Muscle of leg (tissue), 11 donors: ENCODE results near the gene AMMECR1L. TPM values are rescaled to one million over a fixed set of nuclear protein-coding genes. Genes with fewer than 3 reads are reported as not detected.

Source experiments
- DNase-seq: peaks from one replicate; pipeline ENCODE4 v3.0.0; 2013
- H3K27ac ChIP-seq: one replicate; pipeline ENCODE4 v1.5.1; 2013; ENCODE audit warnings: mild to moderate bottlenecking, low read length, control low read depth
- H3K27me3 ChIP-seq: one replicate; pipeline ENCODE4 v1.6.1; 2013; ENCODE audit warnings: low read length; ENCODE audit not compliant: control insufficient read depth, insufficient read depth
- H3K36me3 ChIP-seq: one replicate; pipeline ENCODE4 v1.6.1; 2013; ENCODE audit warnings: low read length; ENCODE audit not compliant: control insufficient read depth, insufficient read depth
- H3K4me1 ChIP-seq: one replicate; pipeline ENCODE4 v1.6.1; 2013; ENCODE audit warnings: low read length; ENCODE audit not compliant: control insufficient read depth, insufficient read depth
- H3K4me3 ChIP-seq: one replicate; pipeline ENCODE4 v1.5.1; 2013; ENCODE audit warnings: low read length, control low read depth
- H3K9me3 ChIP-seq: replicated peaks from 2 replicates; pipeline ENCODE4 v1.6.1; 2013; ENCODE audit warnings: low read depth, low read length; ENCODE audit not compliant: control insufficient read depth
- WGBS: methylation state at CpG from one replicate; pipeline ENCODE4 v1.1.5; 2013; ENCODE audit warnings: missing lambda C conversion rate; ENCODE audit not compliant: insufficient coverage; 5-methylcytosine and 5-hydroxymethylcytosine counted together
- polyA plus RNA-seq, 8 donors: library from polyadenylated mRNA; unstranded; fragments of 120-200 nt; gene quantifications; one replicate each; pipeline versions ENCODE4 v1.2.1 to v1.2.3, GENCODE V29; 2013; ENCODE audit warnings: inconsistent platforms in 1 of 8, low replicate concordance in 1 of 8; ENCODE audit not compliant: insufficient read length in 8 of 8, insufficient read depth in 1 of 8
- total RNA-seq: library from RNA; stranded (reverse); fragments of 120-200 nt; gene quantifications from one replicate; pipeline ENCODE4 v1.2.4, GENCODE V29; 2013

AMMECR1L gene
- total and polyA plus RNA-seq, 9 donors, result 9.4 to 21.2 (median 14.5) TPM

- H3K4me3 ChIP-seq, result no peak overlapping the region
- DNase-seq, result no peak
- 91% methylated on average over 10 of the region's 14 CpGs for WGBS
- no peaks in the 10 kb centered on the region for H3K27me3 ChIP-seq
- no peaks in the 10 kb centered on the region for H3K9me3 ChIP-seq
- no peak overlapping the region for H3K27ac ChIP-seq
- peaks cover 40% of the 10 kb centered on the region for H3K36me3 ChIP-seq
- peaks cover 3% of the 10 kb centered on the region for H3K4me1 ChIP-seq
These were observed 12.0 kb downstream of the AMMECR1L start for GRCh38 chr2:127873707-127874303.

GRCh38 chr2:127872354-127872753 is 13.4 kb downstream of the AMMECR1L start:
- Histone ChIP-seq H3K9me3 (no peaks in the 10 kb centered on the region), H3K27ac (no peak overlapping the region), H3K27me3 (no peaks in the 10 kb centered on the region), H3K36me3 (peaks cover 43% of the 10 kb centered on the region), H3K4me1 (peaks cover 3% of the 10 kb centered on the region), H3K4me3 (no peak overlapping the region)
- DNase-seq, result no peak

- Histone ChIP-seq H3K27ac (no peak overlapping the region), H3K36me3 (peaks cover 59% of the 10 kb centered on the region), H3K4me3 (no peak overlapping the region), H3K27me3 (no peaks in the 10 kb centered on the region), H3K9me3 (no peaks in the 10 kb centered on the region), H3K4me1 (no peaks in the 10 kb centered on the region)
- no peak for DNase-seq
These were observed 19.8 kb downstream of the AMMECR1L start for GRCh38 chr2:127865926-127866325.

- Histone ChIP-seq H3K27me3 (no peaks in the 10 kb centered on the region), H3K36me3 (peaks cover 54% of the 10 kb centered on the region), H3K4me3 (no peak overlapping the region), H3K27ac (no peak overlapping the region), H3K9me3 (no peaks in the 10 kb centered on the region), H3K4me1 (peaks cover 7% of the 10 kb centered on the region)
- WGBS, result 69% methylated on average over 6 of the region's 11 CpGs
- no peak for DNase-seq
These were observed 20.9 kb downstream of the AMMECR1L start for GRCh38 chr2:127864877-127865276.

- Histone ChIP-seq H3K9me3 (no peaks in the 10 kb centered on the region), H3K27me3 (no peaks in the 10 kb centered on the region), H3K36me3 (peaks cover 38% of the 10 kb centered on the region), H3K4me1 (peaks cover 13% of the 10 kb centered on the region), H3K4me3 (no peak overlapping the region), H3K27ac (no peak overlapping the region)
- 83% methylated on average over 15 of the region's 15 CpGs for WGBS
- no peak for DNase-seq
These were observed 23.5 kb downstream of the AMMECR1L start for GRCh38 chr2:127862228-127862627.

GRCh38 chr2:127860130-127860529 is 25.6 kb downstream of the AMMECR1L start:
- no peak overlapping the region for H3K4me3 ChIP-seq
- H3K9me3 ChIP-seq, result no peaks in the 10 kb centered on the region
- peaks cover 27% of the 10 kb centered on the region for H3K4me1 ChIP-seq
- H3K27me3 ChIP-seq, result no peaks in the 10 kb centered on the region
- DNase-seq, result peak; percentile 88
- peaks cover 25% of the 10 kb centered on the region for H3K36me3 ChIP-seq
- WGBS, result 10% methylated on average over 3 of the region's 5 CpGs
- peak overlapping the region; percentile 45 for H3K27ac ChIP-seq

- no peak overlapping the region for H3K4me3 ChIP-seq
- H3K27me3 ChIP-seq, result no peaks in the 10 kb centered on the region
- peaks cover 27% of the 10 kb centered on the region for H3K4me1 ChIP-seq
- H3K36me3 ChIP-seq, result peaks cover 22% of the 10 kb centered on the region
- peak overlapping the region; percentile 45 for H3K27ac ChIP-seq
- no peaks in the 10 kb centered on the region for H3K9me3 ChIP-seq
- peak; percentile 40 for DNase-seq
- WGBS, result 11% methylated on average over 8 of the region's 8 CpGs
These were observed 26.1 kb downstream of the AMMECR1L start for GRCh38 chr2:127859712-127860085.

GRCh38 chr2:127857265-127857808 is 28.4 kb downstream of the AMMECR1L start:
- no peaks in the 10 kb centered on the region for H3K9me3 ChIP-seq
- H3K36me3 ChIP-seq, result peaks cover 18% of the 10 kb centered on the region
- H3K27ac ChIP-seq, result peak overlapping the region; percentile 66
- peak; percentile 53 for DNase-seq
- no peaks in the 10 kb centered on the region for H3K27me3 ChIP-seq
- WGBS, result 0% methylated on average over 13 of the region's 18 CpGs
- peaks cover 27% of the 10 kb centered on the region for H3K4me1 ChIP-seq
- H3K4me3 ChIP-seq, result peak overlapping the region; percentile 69

GRCh38 chr2:127853671-127854070 is 32.1 kb downstream of the AMMECR1L start:
- H3K9me3 ChIP-seq, result no peaks in the 10 kb centered on the region
- WGBS, result 100% methylated on average over 1 of the region's 4 CpGs
- H3K27me3 ChIP-seq, result no peaks in the 10 kb centered on the region
- H3K4me1 ChIP-seq, result peaks cover 16% of the 10 kb centered on the region
- no peak overlapping the region for H3K27ac ChIP-seq
- DNase-seq, result no peak
- peaks cover 46% of the 10 kb centered on the region for H3K36me3 ChIP-seq
- no peak overlapping the region for H3K4me3 ChIP-seq

GRCh38 chr2:127852388-127852787 is 33.4 kb downstream of the AMMECR1L start:
- Histone ChIP-seq H3K4me3 (no peak overlapping the region), H3K27ac (no peak overlapping the region), H3K9me3 (no peaks in the 10 kb centered on the region), H3K27me3 (no peaks in the 10 kb centered on the region), H3K36me3 (peaks cover 57% of the 10 kb centered on the region), H3K4me1 (peaks cover 15% of the 10 kb centered on the region)
- WGBS, result 99% methylated on average over 8 of the region's 8 CpGs
- no peak for DNase-seq

- Histone ChIP-seq H3K9me3 (no peaks in the 10 kb centered on the region), H3K27ac (no peak overlapping the region), H3K4me1 (no peaks in the 10 kb centered on the region), H3K36me3 (peaks cover 67% of the 10 kb centered on the region), H3K4me3 (no peak overlapping the region), H3K27me3 (no peaks in the 10 kb centered on the region)
- 80% methylated on average over 1 of the region's 7 CpGs for WGBS
- no peak for DNase-seq
These were observed 37.8 kb downstream of the AMMECR1L start for GRCh38 chr2:127847931-127848330.
